Smooth muscle cell (in vitro differentiated cells): ENCODE measurements around the gene SFXN5. TPM values are rescaled to one million over a fixed set of nuclear protein-coding genes. Genes with fewer than 3 reads are reported as not detected.
A peak's percentile ranks its signal among the peaks of the same experiment; 100 is the strongest.

Source experiments
- DNase-seq: peaks from one replicate; lab custom pipeline; 2025; ENCODE audit not compliant: unreplicated experiment; lab: John Stamatoyannopoulos, UW
- H2AFZ ChIP-seq: fragments of 200-600 bp; sonication (generic); 2 replicates; pipeline ENCODE4 v1.6.0; 2016; ENCODE audit warnings: antibody characterized with exemption, low read depth, mild to moderate bottlenecking
- H3F3A ChIP-seq: fragments of 200-600 bp; sonication (generic); 2 replicates; pipeline ENCODE4 v1.6.0; 2017; ENCODE audit warnings: antibody characterized with exemption, low read depth
- H3K27ac ChIP-seq: fragments of 200-600 bp; sonication (generic); 2 replicates; pipeline ENCODE4 v1.5.1; 2016; ENCODE audit warnings: low read depth, mild to moderate bottlenecking
- H3K27me3 ChIP-seq: fragments of 200-600 bp; sonication (generic); 2 replicates; pipeline ENCODE4 v1.6.1; 2016; ENCODE audit warnings: low read depth, mild to moderate bottlenecking
- H3K36me3 ChIP-seq: fragments of 200-600 bp; sonication (generic); 2 replicates; pipeline ENCODE4 v1.5.1; 2016; ENCODE audit warnings: low read depth
- H3K4me1 ChIP-seq: fragments of 200-600 bp; sonication (generic); 2 replicates; pipeline ENCODE4 v1.5.1; 2016; ENCODE audit warnings: low read depth
- H3K4me2 ChIP-seq: fragments of 200-600 bp; sonication (generic); 2 replicates; pipeline ENCODE4 v1.6.0; 2016; ENCODE audit warnings: mild to moderate bottlenecking
- H3K4me3 ChIP-seq: fragments of 200-600 bp; sonication (generic); 2 replicates; pipeline ENCODE4 v1.5.1; 2016; ENCODE audit warnings: mild to moderate bottlenecking
- H3K79me2 ChIP-seq: fragments of 200-600 bp; sonication (generic); 2 replicates; pipeline ENCODE4 v1.6.0; 2016; ENCODE audit warnings: low read depth, mild to moderate bottlenecking
- H3K9ac ChIP-seq: fragments of 200-600 bp; sonication (generic); 2 replicates; pipeline ENCODE4 v1.6.0; 2016; ENCODE audit warnings: low read depth
- H3K9me3 ChIP-seq: fragments of 200-600 bp; sonication (generic); replicated peaks from 2 replicates; pipeline ENCODE4 v1.5.1; 2016; ENCODE audit warnings: low read depth
- H4K20me1 ChIP-seq: fragments of 200-600 bp; sonication (generic); 2 replicates; pipeline ENCODE4 v1.6.0; 2016; ENCODE audit warnings: low read depth
- CTCF ChIP-seq: fragments of 200-600 bp; sonication (generic); IDR thresholded peaks from 2 replicates; pipeline ENCODE4 v1.5.1; 2017; ENCODE audit warnings: borderline replicate concordance, mild to moderate bottlenecking, antibody characterized with exemption; ENCODE audit not compliant: insufficient read depth, poor library complexity, severe bottlenecking
- WGBS: methylation state at CpG from one replicate; pipeline ENCODE4 v1.1.7; 2016; ENCODE audit warnings: low lambda C conversion rate; 5-methylcytosine and 5-hydroxymethylcytosine counted together
- polyA plus RNA-seq: library from polyadenylated mRNA; unstranded; fragments of >200 nt; fragmentation: Nextera tagmentation; extraction: Ambion mirVana; gene quantifications from 2 replicates; pipeline ENCODE4 v1.2.1, GENCODE V29; 2016
- total RNA-seq: library from RNA; depleted of rRNA; stranded (reverse); fragments of >200 nt; gene quantifications from 2 replicates; pipeline ENCODE4 v1.2.3, GENCODE V29; 2014

The SFXN5 gene
- total and polyA plus RNA-seq, 2 experiments from 2014 or later, result 6.9 to 8.3 TPM

- H3K27me3 ChIP-seq, result peaks cover 6% of the 10 kb centered on the region
- H3K9me3 ChIP-seq, result no peaks in the 10 kb centered on the region
- H3K4me1 ChIP-seq, result no peaks in the 10 kb centered on the region
- WGBS, result 75% methylated on average over 14 of the region's 14 CpGs
- H3K9ac ChIP-seq, result no peak overlapping the region
- no peak overlapping the region for H3K4me3 ChIP-seq
- H3K36me3 ChIP-seq, result no peaks in the 10 kb centered on the region
- no peaks in the 10 kb centered on the region for H4K20me1 ChIP-seq
- no peaks in the 10 kb centered on the region for H3K79me2 ChIP-seq
- H3F3A ChIP-seq, result no peaks in the 10 kb centered on the region
- no peak overlapping the region for H2AFZ ChIP-seq
- H3K27ac ChIP-seq, result no peak overlapping the region
- TF ChIP-seq CTCF, result peak; percentile 24
- no peak overlapping the region for H3K4me2 ChIP-seq
- no peak for DNase-seq
Measured at GRCh38 chr2:72934683-72935610, 136.6 kb downstream of the SFXN5 start.

GRCh38 chr2:72933646-72934151 is 137.8 kb downstream of the SFXN5 start:
- no peak overlapping the region for H3K4me2 ChIP-seq
- TF ChIP-seq CTCF, result no peak
- no peaks in the 10 kb centered on the region for H3F3A ChIP-seq
- H3K9me3 ChIP-seq, result no peaks in the 10 kb centered on the region
- no peak overlapping the region for H2AFZ ChIP-seq
- H3K27ac ChIP-seq, result no peak overlapping the region
- H3K4me3 ChIP-seq, result no peak overlapping the region
- no peaks in the 10 kb centered on the region for H3K36me3 ChIP-seq
- 94% methylated on average over 12 of the region's 12 CpGs for WGBS
- no peaks in the 10 kb centered on the region for H3K4me1 ChIP-seq
- no peak for DNase-seq
- peaks cover 18% of the 10 kb centered on the region for H3K27me3 ChIP-seq
- H3K9ac ChIP-seq, result no peak overlapping the region
- no peaks in the 10 kb centered on the region for H3K79me2 ChIP-seq
- no peaks in the 10 kb centered on the region for H4K20me1 ChIP-seq

GRCh38 chr2:72933207-72933606 is 138.3 kb downstream of the SFXN5 start:
- WGBS, result 94% methylated on average over 5 of the region's 5 CpGs

More at GRCh38 chr2:72933207-72933606, 138.3 kb downstream of the SFXN5 start:
- H3F3A ChIP-seq, result no peaks in the 10 kb centered on the region
- H3K36me3 ChIP-seq, result no peaks in the 10 kb centered on the region
- no peak overlapping the region for H3K9ac ChIP-seq
- H3K27ac ChIP-seq, result no peak overlapping the region
- TF ChIP-seq CTCF, result no peak
- no peak overlapping the region for H3K4me3 ChIP-seq
- no peak overlapping the region for H3K4me2 ChIP-seq
- no peak overlapping the region for H2AFZ ChIP-seq
- no peak for DNase-seq
- H3K9me3 ChIP-seq, result no peaks in the 10 kb centered on the region
- H3K27me3 ChIP-seq, result peaks cover 23% of the 10 kb centered on the region
- H3K79me2 ChIP-seq, result no peaks in the 10 kb centered on the region
- H3K4me1 ChIP-seq, result no peaks in the 10 kb centered on the region
- H4K20me1 ChIP-seq, result no peaks in the 10 kb centered on the region
